Adrenal gland (tissue), 19 donors: ENCODE measurements around the gene NKPD1. TPM values are rescaled to one million over a fixed set of nuclear protein-coding genes. Genes with fewer than 3 reads are reported as not detected.

ENCODE experiments used
- DNase-seq, 7 donors: peaks; one replicate each; pipeline ENCODE4 v3.0.0-alpha.2; 2019 to 2020
- H3K27ac ChIP-seq, 5 donors: fragments of 200-600 bp; sonication (generic) in 4 of 5; 1 replicate in 3 of 5; 2 replicates in 2 of 5; pipeline versions ENCODE4 v1.5.1 to v1.8.0; 2016 to 2020; ENCODE audit warnings: mild to moderate bottlenecking in 1 of 5
- H3K27me3 ChIP-seq: fragments of 200-600 bp; 2 replicates; pipeline ENCODE4 v1.8.0; 2021
- H3K36me3 ChIP-seq, 2 donors: fragments of 200-600 bp; replicated peaks in 1 of 2; 1 replicate in 1 of 2; 2 replicates in 1 of 2; pipeline versions ENCODE4 v1.5.1 to v1.8.0; 2018 to 2022
- H3K4me1 ChIP-seq, 2 donors: fragments of 200-600 bp; replicated peaks in 1 of 2; 1 replicate in 1 of 2; 2 replicates in 1 of 2; pipeline versions ENCODE4 v1.5.1 to v1.8.0; 2018 to 2021
- H3K4me3 ChIP-seq, 4 donors: fragments of 200-600 bp; sonication (generic) in 3 of 4; one replicate each; pipeline ENCODE4 v1.5.1; 2016 to 2018
- H3K9me3 ChIP-seq, 3 donors: fragments of 200-600 bp; sonication (generic) in 1 of 3; replicated peaks in 1 of 3; 1 replicate in 2 of 3; 2 replicates in 1 of 3; pipeline versions ENCODE4 v1.5.1 to v1.8.0; 2016 to 2021
- CTCF ChIP-seq, 6 experiments: fragments of 450-650 bp in 4 of 6; fragments of 200-600 bp in 2 of 6; sonication (generic) in 1 of 6; IDR thresholded peaks; 1 replicate in 5 of 6; 2 replicates in 1 of 6; pipeline versions ENCODE4 v1.5.1 to v1.8.0; 2016 to 2021; ENCODE audit warnings: antibody characterized with exemption in 6 of 6, mild to moderate bottlenecking in 2 of 6, moderate library complexity in 1 of 6
- POLR2A ChIP-seq, 2 donors: fragments of 450-650 bp; IDR thresholded peaks; one replicate each; pipeline ENCODE4 v1.6.1; 2017; ENCODE audit warnings: antibody characterized with exemption in 2 of 2, mild to moderate bottlenecking in 2 of 2, moderate library complexity in 1 of 2
- WGBS, 4 donors: extraction: QIAGEN DNeasy Blood & Tissue Kit in 2 of 4; methylation state at CpG; one replicate each; pipeline versions ENCODE4 v1.1.5 to v1.1.7; 2013 to 2017; 5-methylcytosine and 5-hydroxymethylcytosine counted together
- intact Hi-C, 2 donors: fragments of 100-400 bp; cut with DNase I; formaldehyde crosslinking; loops; one replicate each; pipeline versions ENCODE4 v1.14.1 to v1.15.0; 2022 to 2023
- long read RNA-seq, 10 donors: library from polyadenylated mRNA in 3 of 10; unstranded in 2 of 10; stranded (forward) in 1 of 10; transcript quantifications; one replicate each; pipeline ENCODE4 v2.0.0 and lab custom pipeline, GENCODE V29; 2021 to 2026
- polyA plus RNA-seq, 3 donors: library from polyadenylated mRNA; stranded (reverse); fragments of 200-250 nt in 2 of 3; fragments of 350-450 nt in 1 of 3; fragmentation: Illumina TruSeq in 1 of 3; extraction: RNeasy Lipid Tissue Mini Kit (QIAGEN cat#74804) in 1 of 3; gene quantifications; one replicate each; pipeline ENCODE4 v1.2.3, GENCODE V29; 2013 to 2014
- total RNA-seq, 9 donors: library from RNA; depleted of rRNA in 4 of 9; stranded (reverse); fragments of >200 nt in 4 of 9; fragments of 120-200 nt in 1 of 9; fragmentation: NEBNext Ultra II Directional in 1 of 9; extraction: Animal tissue kit (Norgen Biotek cat#: 25700) in 1 of 9; gene quantifications; one replicate each; pipeline versions ENCODE4 v1.1.0 to v1.2.4, GENCODE V29; 2013 to 2023
- donor health status: healthy with polysubstance abuse.
- donor health status: Bipolar disorder and iron deficiency.
- donor health status: DM: yes; HTN: yes; CAD: no.
- donor health status: DM: no; HTN: no; CAD: no.
- donor health status: DM: no; HTN: no; CAD: no.
- donor health status: DM: yes; HTN: yes; CAD: no.

NKPD1 gene
- total RNA-seq (1 to 10 TPM in 1 of 9 donors, under 1 TPM in 7, not detected in 1; 0.06 to 1.1 (median 0.27) TPM), polyA plus RNA-seq (under 1 TPM in 2 of 3 donors, not detected in 1; 0.13 to 0.16 TPM)
- long read RNA-seq, donor 1, partial matches to known transcripts = 0 of 1 reads
- long read RNA-seq, donor 1, other reads (novel, unspliced or antisense) = 0 of 1 reads
- long read RNA-seq, donor 2 = 0 reads
- long read RNA-seq, donor 3 = 0 reads
- long read RNA-seq, donor 4 = 0 reads
- long read RNA-seq, donor 5, partial matches to known transcripts = 0 of 1 reads
- long read RNA-seq, donor 5, other reads (novel, unspliced or antisense) = 0 of 1 reads
- long read RNA-seq, donor 6 = 0 reads
- long read RNA-seq, donor 7, partial matches to known transcripts = 0 of 1 reads
- long read RNA-seq, donor 7, other reads (novel, unspliced or antisense) = 0 of 1 reads
- long read RNA-seq, donor 8 = 0 reads
- long read RNA-seq, donor 9 = 0 reads
- long read RNA-seq, donor 10 = 0 reads

GRCh38 chr19:45160870-45161737 lies at the start of gene NKPD1:
TSS of gene NKPD1 (minus strand) at chr19:45160982. CDS start at chr19:45160150, 832 bp downstream.
- no peak for TF ChIP-seq POLR2A (IDR thresholded peaks at IDR 0.05)
- no peak for TF ChIP-seq CTCF (IDR thresholded peaks at IDR 0.05)
- no peak for DNase-seq
- no peak within 1 kb of the TSS for H3K4me3 ChIP-seq
- WGBS, 4 donors = 48 to 57% (median 53%) methylated on average over 8 to 29 of the region's 29 CpGs
- intact Hi-C loops = no loop called here
- H3K27ac ChIP-seq = no peak within 1 kb of the TSS
- H3K4me1 ChIP-seq = no peaks in the 10 kb centered on the region
- H3K9me3 ChIP-seq = no peaks in the 10 kb centered on the region
- peaks cover 11% of the 10 kb centered on the region for H3K27me3 ChIP-seq
- H3K36me3 ChIP-seq = no peaks in the 10 kb centered on the region

GRCh38 chr19:45206328-45206727 lies 45.5 kb upstream of the NKPD1 start:
- DNase-seq = no peak
- Histone ChIP-seq H3K9me3 (no peaks in the 10 kb centered on the region), H3K4me1 (peaks cover under 1 to 1% of the 10 kb centered on the region in 2 donors), H3K27me3 (no peaks in the 10 kb centered on the region), H3K36me3 (no peaks in the 10 kb centered on the region), H3K27ac (no peak overlapping the region), H3K4me3 (no peak overlapping the region)
- 81 to 87% (median 86%) methylated on average over 3 of the region's 3 CpGs for whole genome bisulfite sequencing, 4 donors
- intact Hi-C loops = loop anchor here in 1 of 2 donors (10.0 kb wide), 1 partner anchor 128 kb away; no protein-coding TSS in a partner anchor
- TF ChIP-seq CTCF (IDR thresholded peaks at IDR 0.05) (no peak), POLR2A (IDR thresholded peaks at IDR 0.05) (no peak)

GRCh38 chr19:45205810-45206209 lies 45.0 kb upstream of the NKPD1 start:
- WGBS, 4 donors = 75 to 86% (median 83%) methylated on average over 12 of the region's 12 CpGs
- Histone ChIP-seq H3K4me3 (no peak overlapping the region), H3K27ac (no peak overlapping the region), H3K4me1 (no peaks in the 10 kb centered on the region), H3K36me3 (no peaks in the 10 kb centered on the region), H3K27me3 (no peaks in the 10 kb centered on the region), H3K9me3 (no peaks in the 10 kb centered on the region)
- no peak for DNase-seq
- TF ChIP-seq POLR2A (IDR thresholded peaks at IDR 0.05) = no peak
- no peak for TF ChIP-seq CTCF (IDR thresholded peaks at IDR 0.05)
- intact Hi-C loops = loop anchor here in 1 of 2 donors (10.0 kb wide), 1 partner anchor 129 kb away; no protein-coding TSS in a partner anchor

- H3K4me1 ChIP-seq = no peaks in the 10 kb centered on the region
- H3K9me3 ChIP-seq = no peaks in the 10 kb centered on the region
- TF ChIP-seq POLR2A (IDR thresholded peaks at IDR 0.05) (no peak), CTCF (IDR thresholded peaks at IDR 0.05) (no peak)
- intact Hi-C loops = loop anchor here (5.0 to 10.0 kb wide), 2 partner anchors 50 to 132 kb away; partner anchors contain the start of gene MARK4 (in 1 of the 2)
- H3K27me3 ChIP-seq = no peaks in the 10 kb centered on the region
- H3K27ac ChIP-seq = peak overlapping the region in 1 of 5 donors; percentile 52
- no peak for DNase-seq
- no peak overlapping the region for H3K4me3 ChIP-seq
- H3K36me3 ChIP-seq = no peaks in the 10 kb centered on the region
- WGBS, 4 donors = 67 to 82% (median 75%) methylated on average over 1 to 6 of the region's 6 CpGs
These were observed 41.9 kb upstream of the NKPD1 start for GRCh38 chr19:45202637-45203036.
